ENCODE measurements around the gene DPYD.

GRCh38 chr1:97112442-97112841, 808.4 kb downstream of the DPYD start:
- TF ChIP-seq CTCF (conservative IDR thresholded peaks at IDR 0.05; ENCODE audit: low read length), result no peak
- TF ChIP-seq EZH2phosphoT487 (IDR thresholded peaks at IDR 0.05; ENCODE audit: borderline replicate concordance), result no peak

Measured in Loucy (cell line).